Measurements from ENCODE around the gene IER5L.

IER5L gene

DNA sequence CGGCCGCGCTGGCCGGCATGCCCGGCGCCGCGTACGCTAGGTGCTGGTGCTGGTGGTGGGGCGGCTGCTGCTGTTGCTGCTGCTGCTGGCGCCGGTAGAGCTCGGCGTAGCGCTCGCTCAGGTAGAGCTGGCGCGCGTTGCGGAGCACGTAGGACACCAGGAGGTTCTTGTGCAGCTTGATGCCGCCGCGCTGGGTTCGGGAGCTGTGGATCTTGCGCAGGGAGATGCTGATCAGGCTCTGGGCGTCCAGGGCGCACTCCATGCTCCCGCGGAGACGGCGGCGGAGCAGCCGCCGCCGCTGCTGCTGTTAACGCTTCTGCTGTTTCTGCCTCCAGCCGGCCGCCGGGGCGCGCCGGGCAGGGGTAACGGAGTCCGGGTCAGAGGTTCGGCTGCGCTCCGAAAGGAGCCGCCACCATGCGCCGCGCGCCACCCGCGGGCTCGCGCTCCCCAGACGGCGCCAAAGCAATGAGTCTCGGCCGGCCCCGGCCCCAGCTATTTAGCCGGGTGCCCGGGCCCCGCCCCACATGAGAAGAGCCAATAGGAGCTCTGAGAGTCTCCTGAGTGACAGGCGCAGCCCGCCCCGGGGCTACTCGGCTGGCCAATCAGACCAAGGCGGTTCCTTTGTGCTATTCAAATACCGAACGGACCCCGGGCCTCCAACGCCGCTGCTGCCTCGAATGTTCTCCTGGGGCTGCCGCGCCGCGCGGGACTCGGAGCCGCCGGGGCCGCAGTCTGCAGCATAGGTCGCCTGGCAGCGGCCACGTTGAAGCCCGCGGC is at the start of gene IER5L:
Gene IER5L, minus strand, starts transcription at position 471 of the 777 bp plus-strand sequence. Its CDS starts 209 bp downstream, at position 262.
- peak; percentile 99 for DNase-seq

DNA sequence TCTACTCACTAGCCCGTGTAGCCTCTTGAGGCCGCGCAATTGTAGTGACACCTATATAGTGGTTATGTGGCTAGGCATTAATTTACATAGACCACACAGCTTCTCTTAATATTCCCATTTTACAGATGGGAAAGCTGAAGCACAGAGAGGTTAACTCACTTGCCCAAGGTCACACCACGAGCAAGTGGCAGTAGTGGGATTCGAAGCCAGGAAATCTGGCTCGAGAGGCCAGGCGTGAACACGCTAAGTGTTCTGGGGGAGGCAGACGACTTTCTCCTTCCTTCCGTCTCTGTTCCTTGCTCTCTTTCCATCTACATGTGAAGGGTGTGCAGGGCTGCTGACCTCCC is 49.8 kb upstream of the IER5L start:
- DNase-seq = no peak

GRCh38 chr9:129225815-129226214 is 47.8 kb upstream of the IER5L start:
- peak; percentile 99 for DNase-seq

DNA sequence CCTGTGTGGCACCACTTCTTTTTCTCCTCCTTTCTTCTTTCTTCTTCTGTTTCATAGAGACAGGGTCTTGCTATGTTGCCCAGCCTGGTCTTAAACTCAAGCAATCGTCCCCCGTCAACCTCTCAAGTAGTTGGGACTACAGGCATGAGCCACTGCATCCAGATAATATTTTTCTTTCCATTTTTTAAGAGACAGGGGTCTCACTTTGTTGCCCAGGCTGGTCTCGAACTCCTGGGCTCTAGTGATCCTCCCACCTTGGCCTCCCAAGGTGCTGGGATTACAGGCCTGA is 47.4 kb upstream of the IER5L start:
- DNase-seq = no peak

GRCh38 chr9:129224618-129225489 is 46.8 kb upstream of the IER5L start:
- no peak for DNase-seq

DNA sequence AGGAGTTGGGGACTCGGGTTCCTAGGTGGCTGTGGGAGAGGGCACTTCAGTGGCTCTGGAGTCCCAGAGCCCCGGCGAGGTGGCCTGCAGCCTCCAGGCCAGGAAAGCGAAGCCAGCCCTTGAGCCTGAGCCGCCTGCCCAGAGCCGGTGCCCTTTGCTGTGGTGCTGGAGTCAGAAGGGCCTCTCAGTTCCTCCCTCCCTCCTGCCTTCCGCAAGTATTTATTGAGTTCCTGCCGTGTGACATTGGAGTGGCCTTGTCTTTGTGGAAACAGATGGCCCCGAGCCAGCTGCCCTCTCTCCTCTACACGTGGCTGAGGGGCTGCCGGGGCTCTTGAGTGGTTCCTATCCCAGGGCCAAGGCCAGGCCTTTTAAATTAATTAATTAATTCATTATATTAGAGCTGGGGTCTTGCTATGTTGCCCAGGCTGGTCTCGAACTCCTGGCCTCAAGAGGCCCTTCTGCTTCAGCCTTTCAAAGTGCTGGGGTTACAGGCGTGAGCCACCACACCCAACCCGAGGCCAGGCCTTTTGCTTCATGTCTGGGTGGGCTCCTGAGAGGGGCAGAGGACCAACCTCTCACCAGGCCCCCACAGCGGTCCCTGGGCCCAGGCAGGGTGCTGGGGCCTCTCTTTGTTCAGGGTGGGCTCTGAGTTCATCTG is 45.6 kb upstream of the IER5L start:
- DNase-seq = no peak

DNA sequence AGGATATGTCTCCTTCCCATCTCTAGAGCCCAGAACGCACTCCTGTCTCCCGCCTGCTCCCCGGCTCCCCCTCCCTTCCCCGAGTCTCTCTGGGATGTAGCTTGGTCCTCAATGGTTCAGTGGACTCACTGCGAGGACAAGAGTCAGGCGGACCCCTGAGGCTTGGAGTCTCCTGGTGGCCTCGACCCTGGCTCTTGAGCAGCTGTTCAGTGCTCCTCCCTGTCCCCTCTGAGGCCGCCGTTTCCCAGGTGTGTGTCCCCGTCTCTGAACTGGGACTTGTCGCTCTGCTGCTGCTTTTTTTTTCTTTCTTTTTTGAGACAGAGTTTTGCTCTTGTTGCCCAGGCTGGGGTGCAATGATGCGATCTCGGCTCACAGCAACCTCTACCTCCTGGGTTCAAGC is 44.8 kb upstream of the IER5L start:
- DNase-seq = no peak

DNA sequence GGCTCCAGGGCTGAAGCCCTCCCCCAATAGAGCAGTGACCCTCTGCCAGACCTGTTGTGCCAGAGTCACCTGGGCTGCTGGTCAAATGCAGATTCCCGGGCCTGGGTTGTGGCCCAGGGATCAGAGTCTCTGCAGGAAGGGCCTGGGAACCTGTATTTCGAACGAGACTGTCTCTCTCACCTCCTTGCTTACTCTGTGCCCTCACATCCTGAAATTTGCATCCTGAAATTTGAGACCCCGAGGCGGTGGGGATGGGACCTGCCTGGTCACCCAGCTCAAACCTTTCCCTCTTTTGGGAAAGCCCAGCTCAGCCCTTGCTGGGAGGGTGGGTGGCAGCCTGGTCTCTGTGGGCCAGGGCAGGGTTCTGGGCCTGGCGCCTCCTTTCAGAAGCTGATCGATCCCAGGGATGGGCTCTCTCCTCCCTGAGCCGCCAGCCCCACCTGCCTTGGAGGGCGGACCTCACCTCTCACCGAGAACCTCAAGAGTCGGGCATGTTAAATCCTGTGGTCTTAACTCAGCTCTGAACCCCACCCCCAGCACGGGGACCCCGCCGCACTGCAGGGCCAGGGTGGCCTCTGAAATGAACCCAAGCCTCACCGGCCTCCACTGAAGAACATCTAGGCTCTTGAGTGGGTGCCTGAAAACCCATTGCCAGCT is 44.0 kb upstream of the IER5L start:
- no peak for DNase-seq

DNA sequence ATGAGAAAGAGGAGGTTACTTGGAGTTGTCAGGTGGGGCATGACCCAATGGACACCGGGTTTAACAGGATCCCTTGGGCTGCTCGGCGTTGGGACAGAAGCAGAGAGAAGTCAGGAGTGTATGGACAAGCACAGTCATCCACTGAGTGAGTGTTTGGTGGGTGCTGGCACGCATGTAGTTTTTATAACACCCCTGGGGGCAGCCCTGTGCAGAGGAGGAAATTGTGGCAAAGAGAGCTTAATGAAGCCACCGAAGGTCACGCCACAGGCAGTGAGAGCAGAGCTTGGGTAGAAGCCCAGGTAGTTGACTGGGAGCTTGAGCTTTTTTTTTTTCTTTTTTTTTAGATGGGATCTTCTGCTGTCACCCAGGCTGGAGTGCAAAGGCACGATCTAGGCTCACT is 43.2 kb upstream of the IER5L start:
- no peak for DNase-seq

- no peak for DNase-seq
Measured at GRCh38 chr9:129220771-129221170, 42.7 kb upstream of the IER5L start.

DNA sequence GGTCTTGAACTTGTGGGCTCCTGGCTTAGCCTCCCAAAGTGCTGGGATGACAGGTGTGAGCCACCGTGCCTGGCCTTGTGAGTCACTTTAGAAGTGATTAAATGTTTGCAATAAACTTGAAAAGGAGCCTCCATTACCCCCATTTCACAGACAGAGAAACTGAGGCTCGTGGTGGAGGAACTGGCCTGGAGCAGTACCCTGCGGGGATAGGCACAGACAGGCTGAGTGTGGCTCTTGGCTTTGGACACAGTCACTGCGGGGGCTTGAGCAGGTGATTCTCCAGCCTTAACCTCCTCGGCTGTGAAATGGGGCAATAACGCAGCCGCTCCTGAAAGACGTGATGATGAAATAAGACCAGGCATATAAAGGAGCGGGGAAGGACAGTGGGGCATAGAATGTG is 40.9 kb upstream of the IER5L start:
- DNase-seq = no peak

- DNase-seq = no peak
Measured at GRCh38 chr9:129218272-129218625, 40.2 kb upstream of the IER5L start.

DNA sequence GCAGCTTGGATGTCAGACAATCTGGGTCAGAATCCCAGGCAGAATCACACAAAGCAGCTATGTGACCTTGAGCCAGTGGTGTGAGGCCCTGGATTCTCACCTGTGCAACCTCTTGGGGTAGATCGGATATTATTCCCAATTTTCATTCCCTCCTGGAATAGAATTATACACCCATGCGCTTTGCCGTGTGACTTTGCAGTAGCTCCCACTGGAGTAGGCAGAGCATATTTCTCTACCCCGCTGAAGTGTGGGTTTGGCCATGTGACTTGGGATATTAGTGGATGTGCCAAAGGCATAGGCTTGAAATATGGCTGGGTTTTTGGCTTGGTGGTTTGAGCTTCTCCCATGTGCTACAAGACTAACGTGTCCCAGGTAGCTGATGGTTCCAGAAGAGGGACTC is 35.5 kb upstream of the IER5L start:
- no peak for DNase-seq

DNA sequence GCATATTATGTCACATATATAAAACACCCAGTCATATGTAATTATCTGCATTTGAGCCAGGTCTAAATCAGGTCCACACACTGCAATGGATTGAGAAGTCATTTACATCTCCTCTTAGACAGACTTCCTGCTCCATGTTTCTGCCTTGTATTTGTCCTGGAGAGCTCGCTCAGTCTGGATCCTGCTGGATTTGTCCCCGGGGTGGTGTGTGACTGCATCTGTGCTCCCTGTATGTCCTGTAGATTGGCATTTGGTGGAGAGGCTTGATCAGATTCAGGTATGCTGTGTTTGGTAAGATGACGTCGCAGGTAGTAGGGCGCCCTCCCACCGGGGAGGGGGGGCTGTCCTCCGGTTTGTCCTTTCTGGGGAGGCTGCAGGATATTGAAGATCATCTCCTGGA is 33.6 kb upstream of the IER5L start:
- no peak for DNase-seq

GRCh38 chr9:129210125-129210524 is 32.1 kb upstream of the IER5L start:
- DNase-seq = no peak

DNA sequence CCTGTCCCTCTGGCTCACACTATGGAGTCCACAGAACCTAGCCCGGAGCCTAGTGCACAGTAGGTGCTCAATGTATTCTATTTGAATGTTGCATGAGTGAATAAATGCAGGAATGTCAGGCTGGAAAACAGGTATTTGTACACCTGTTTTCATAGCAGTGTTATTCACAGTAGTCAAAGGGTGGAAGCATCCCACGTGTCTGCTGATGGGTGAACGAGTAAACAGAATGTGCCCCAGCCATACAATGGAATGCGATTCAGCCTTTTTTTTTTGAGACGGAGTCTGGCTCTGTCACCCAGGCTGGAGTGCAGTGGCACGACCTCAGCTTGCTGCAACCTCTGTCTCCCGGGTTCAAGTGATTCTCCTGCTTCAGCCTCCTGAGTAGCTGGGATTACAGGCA is 31.5 kb upstream of the IER5L start:
- DNase-seq = no peak

- no peak for DNase-seq
Measured at GRCh38 chr9:129209109-129209508, 31.0 kb upstream of the IER5L start.

- DNase-seq = peak; percentile 90
Measured at GRCh38 chr9:129208207-129209032, 30.4 kb upstream of the IER5L start.

DNA sequence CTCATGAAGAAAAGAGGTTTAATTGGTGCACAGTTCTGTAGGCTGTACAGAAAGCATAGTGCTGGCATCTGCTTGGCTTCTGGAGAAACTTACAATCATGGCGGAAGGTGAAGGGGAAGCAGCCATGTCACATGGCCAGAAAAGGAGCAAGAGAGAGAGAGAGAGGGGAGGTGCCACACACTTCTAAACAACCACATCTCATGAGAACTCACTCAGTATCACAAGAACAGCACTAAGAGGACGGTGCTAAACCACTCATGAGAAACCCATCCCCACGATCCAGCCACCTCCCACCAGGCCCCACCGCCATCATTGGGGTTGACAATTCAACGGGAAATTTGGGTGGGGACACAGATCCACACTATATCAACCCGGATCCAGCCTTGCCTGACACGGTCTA is 28.8 kb upstream of the IER5L start:
- no peak for DNase-seq

DNA sequence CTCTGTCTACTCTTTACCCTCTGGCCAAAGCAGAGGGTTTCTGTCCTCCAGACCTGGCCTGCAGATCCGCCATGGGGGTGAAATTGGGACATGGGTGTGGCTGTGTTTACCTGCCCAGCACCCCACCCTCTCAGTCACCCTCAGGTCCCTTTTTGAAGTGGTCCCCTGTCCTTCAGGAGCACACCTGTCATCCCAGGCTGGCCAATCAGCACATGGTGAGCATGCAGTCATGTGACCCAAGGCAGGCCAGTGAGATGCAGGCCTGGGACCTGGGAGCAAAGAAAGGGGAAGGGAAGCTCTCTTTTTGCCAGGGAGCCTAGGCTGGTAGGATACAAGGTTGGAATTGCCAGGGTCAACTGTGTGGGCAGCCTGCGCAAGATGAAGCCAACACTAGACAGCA is 28.3 kb upstream of the IER5L start:
- DNase-seq = no peak

GRCh38 chr9:129204840-129205239 is 26.8 kb upstream of the IER5L start:
- no peak for DNase-seq

- DNase-seq = no peak
Measured at GRCh38 chr9:129203556-129203909, 25.5 kb upstream of the IER5L start.

All from islet precursor cell (in vitro differentiated cells).